ENCODE data around the gene SLC6A7. TPM values are rescaled to one million over a fixed set of nuclear protein-coding genes. Genes with fewer than 3 reads are reported as not detected.

The SLC6A7 gene
- total and polyA plus RNA-seq, 12 donors, result not detected

GRCh38 chr5:150186897-150187296 is 3.0 kb upstream of the SLC6A7 start:
- WGBS, 4 donors, result 48 to 74% (median 70%) methylated on average over 4 of the region's 4 CpGs
- intact Hi-C loops (cut with DNase I), result no loop called here

GRCh38 chr5:150188146-150188842 is 1.6 kb upstream of the SLC6A7 start:
- Histone ChIP-seq H3K36me3 (replicated peaks in 1 of 2) (no peaks in the 10 kb centered on the region), H3K4me1 (replicated peaks in 1 of 2) (no peaks in the 10 kb centered on the region), H3K27me3 (peaks cover 23% of the 10 kb centered on the region), H3K27ac (no peak overlapping the region), H3K4me3 (no peak overlapping the region), H3K9me3 (replicated peaks in 1 of 3) (no peaks in the 10 kb centered on the region)
- no peak for DNase-seq
- TF ChIP-seq CTCF (IDR thresholded peaks at IDR 0.05) (no peak), POLR2A (IDR thresholded peaks at IDR 0.05) (no peak)
- intact Hi-C loops (cut with DNase I), result no loop called here
- 56 to 70% (median 61%) methylated on average over 3 of the region's 3 CpGs for WGBS, 4 donors

More at GRCh38 chr5:150186897-150187296, 3.0 kb upstream of the SLC6A7 start:
- DNase-seq, result no peak
- Histone ChIP-seq H3K27ac (no peak overlapping the region), H3K9me3 (replicated peaks in 1 of 3) (no peaks in the 10 kb centered on the region), H3K27me3 (peaks cover 23% of the 10 kb centered on the region), H3K4me3 (no peak overlapping the region), H3K36me3 (replicated peaks in 1 of 2) (no peaks in the 10 kb centered on the region), H3K4me1 (replicated peaks in 1 of 2) (no peaks in the 10 kb centered on the region)
- TF ChIP-seq CTCF (IDR thresholded peaks at IDR 0.05), result no peak

GRCh38 chr5:150189326-150189725 is 536 bp upstream of the SLC6A7 start:
- intact Hi-C loops (cut with DNase I), result no loop called here
- no peak overlapping the region for H3K4me3 ChIP-seq
- H3K9me3 ChIP-seq (replicated peaks in 1 of 3), result no peaks in the 10 kb centered on the region
- H3K4me1 ChIP-seq (replicated peaks in 1 of 2), result no peaks in the 10 kb centered on the region
- DNase-seq, result no peak
- 59 to 74% (median 69%) methylated on average over 3 of the region's 3 CpGs for WGBS, 4 donors
- TF ChIP-seq POLR2A (IDR thresholded peaks at IDR 0.05), result no peak
- no peak for TF ChIP-seq CTCF (IDR thresholded peaks at IDR 0.05)
- no peaks in the 10 kb centered on the region for H3K36me3 ChIP-seq (replicated peaks in 1 of 2)
- H3K27me3 ChIP-seq, result peaks cover 23% of the 10 kb centered on the region
- no peak overlapping the region for H3K27ac ChIP-seq

- intact Hi-C loops (cut with DNase I), result no loop called here
- H3K9me3 ChIP-seq (replicated peaks in 1 of 3), result no peaks in the 10 kb centered on the region
- TF ChIP-seq CTCF (IDR thresholded peaks at IDR 0.05), result no peak
- TF ChIP-seq POLR2A (IDR thresholded peaks at IDR 0.05), result no peak
- H3K27ac ChIP-seq, result no peak overlapping the region
- no peaks in the 10 kb centered on the region for H3K4me1 ChIP-seq (replicated peaks in 1 of 2)
- H3K36me3 ChIP-seq (replicated peaks in 1 of 2), result no peaks in the 10 kb centered on the region
- no peak for DNase-seq
- no peak overlapping the region for H3K4me3 ChIP-seq
- H3K27me3 ChIP-seq, result peaks cover 23% of the 10 kb centered on the region
- WGBS, 4 donors, result 42 to 57% (median 53%) methylated on average over 4 to 16 of the region's 16 CpGs; no CpG with 5 or more reads in 1 of the 4 donors
Measured at GRCh38 chr5:150190503-150190979, 679 bp downstream of the SLC6A7 start.
